Measurements from ENCODE around the gene CYP27A1.

DNA sequence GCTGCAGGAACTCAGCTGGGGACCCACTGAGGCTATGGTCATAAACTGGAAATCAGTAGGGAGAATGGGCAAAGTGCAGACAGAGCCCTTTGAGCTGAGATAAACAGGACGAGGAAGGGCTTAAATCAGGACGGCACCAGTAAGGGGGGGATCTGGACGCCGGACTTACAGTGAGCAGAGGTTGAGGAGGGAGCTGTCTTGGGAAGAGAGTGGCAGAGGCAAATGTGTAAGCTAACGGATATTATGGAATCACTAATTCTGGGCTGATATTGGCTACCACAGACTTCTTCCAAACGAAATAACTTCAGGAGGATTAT lies 539 bp downstream of the CYP27A1 start:
- TF ChIP-seq CTCF (conservative IDR thresholded peaks at IDR 0.05; ENCODE audit: low read depth, low read length) (no peak), BHLHE40 (IDR thresholded peaks at IDR 0.05; ENCODE audit: low read depth, low read length) (no peak), NFE2L2 (IDR thresholded peaks at IDR 0.05; ENCODE audit: low read depth, low read length) (no peak), USF2 (IDR thresholded peaks at IDR 0.05; ENCODE audit: low read depth, low read length) (no peak), POLR2A (IDR thresholded peaks at IDR 0.05; ENCODE audit: low read depth, low read length) (no peak), RAD21 (IDR thresholded peaks at IDR 0.05; ENCODE audit: low read length) (no peak), MXI1 (IDR thresholded peaks at IDR 0.05; ENCODE audit: borderline replicate concordance, low read depth, low read length) (no peak)

Measured in IMR-90 (cell line).